Measurements from ENCODE around the gene DACH1. TPM values are rescaled to one million over a fixed set of nuclear protein-coding genes. Genes with fewer than 3 reads are reported as not detected.

The DACH1 gene
- polyA plus RNA-seq, 3 donors: 0.03 to 0.69 (median 0.26) TPM

GRCh38 chr13:71645467-71645866, 221.5 kb downstream of the DACH1 start:
- TF ChIP-seq CTCF (IDR thresholded peaks at IDR 0.05): no peak
- Histone ChIP-seq H3K27me3 (ENCODE audit: control insufficient read depth in 2 of 2, insufficient read depth in 2 of 2, low read length in 2 of 2) (no peaks in the 10 kb centered on the region), H3K9me3 (replicated peaks in 1 of 2; ENCODE audit: control insufficient read depth in 1 of 2, insufficient read depth in 1 of 2, low read length in 2 of 2) (no peaks in the 10 kb centered on the region), H3K36me3 (replicated peaks in 1 of 2; ENCODE audit: control insufficient read depth in 1 of 2, insufficient read depth in 2 of 2, low read length in 2 of 2) (no peaks in the 10 kb centered on the region), H3K4me1 (ENCODE audit: control insufficient read depth in 1 of 2, insufficient read depth in 2 of 2, low read length in 2 of 2) (no peaks in the 10 kb centered on the region), H3K4me2 (replicated peaks; ENCODE audit: extremely low read depth, low read length, poor library complexity, severe bottlenecking) (no peak overlapping the region), H3K27ac (ENCODE audit: low read depth in 1 of 2, low read length in 2 of 2) (no peak overlapping the region), H3K4me3 (replicated peaks in 1 of 3; ENCODE audit: low read depth in 2 of 3, low read length in 3 of 3) (no peak overlapping the region), H2AFZ (ENCODE audit: insufficient read depth, low read depth, low read length, poor library complexity, severe bottlenecking) (no peak overlapping the region), H3K79me2 (ENCODE audit: insufficient read depth, low read length) (peaks cover 3% of the 10 kb centered on the region), H3K9ac (ENCODE audit: insufficient read depth, low read length, poor library complexity, severe bottlenecking) (no peak overlapping the region), H4K20me1 (ENCODE audit: insufficient read depth, low read length) (no peaks in the 10 kb centered on the region)
- no peak for DNase-seq
- Mint-ChIP-seq H3K27ac (no peak overlapping the region), H3K27me3 (ENCODE audit: low read depth in 3 of 3) (peaks cover 0 to 2% (median 0%) of the 10 kb centered on the region in 3 donors), H3K4me3 (no peak overlapping the region), H3K36me3 (no peaks in the 10 kb centered on the region), H3K4me1 (peaks cover 4% of the 10 kb centered on the region), H3K9me3 (no peaks in the 10 kb centered on the region)
- no CpG with 5 or more reads among the region's 3 CpGs for WGBS (ENCODE audit: insufficient coverage)
- intact Hi-C loops (cut with micrococcal nuclease): no loop called here

GRCh38 chr13:71644579-71644978, 222.4 kb downstream of the DACH1 start:
- Histone ChIP-seq H3K4me1 (ENCODE audit: control insufficient read depth in 1 of 2, insufficient read depth in 2 of 2, low read length in 2 of 2) (no peaks in the 10 kb centered on the region), H4K20me1 (ENCODE audit: insufficient read depth, low read length) (no peaks in the 10 kb centered on the region), H3K36me3 (replicated peaks in 1 of 2; ENCODE audit: control insufficient read depth in 1 of 2, insufficient read depth in 2 of 2, low read length in 2 of 2) (no peaks in the 10 kb centered on the region), H3K4me2 (replicated peaks; ENCODE audit: extremely low read depth, low read length, poor library complexity, severe bottlenecking) (no peak overlapping the region), H3K27ac (ENCODE audit: low read depth in 1 of 2, low read length in 2 of 2) (no peak overlapping the region), H3K9me3 (replicated peaks in 1 of 2; ENCODE audit: control insufficient read depth in 1 of 2, insufficient read depth in 1 of 2, low read length in 2 of 2) (no peaks in the 10 kb centered on the region), H2AFZ (ENCODE audit: insufficient read depth, low read depth, low read length, poor library complexity, severe bottlenecking) (no peak overlapping the region), H3K79me2 (ENCODE audit: insufficient read depth, low read length) (peaks cover 3% of the 10 kb centered on the region), H3K4me3 (replicated peaks in 1 of 3; ENCODE audit: low read depth in 2 of 3, low read length in 3 of 3) (no peak overlapping the region), H3K9ac (ENCODE audit: insufficient read depth, low read length, poor library complexity, severe bottlenecking) (no peak overlapping the region), H3K27me3 (ENCODE audit: control insufficient read depth in 2 of 2, insufficient read depth in 2 of 2, low read length in 2 of 2) (no peaks in the 10 kb centered on the region)
- DNase-seq: no peak
- Mint-ChIP-seq H3K27me3 (ENCODE audit: low read depth in 3 of 3) (peaks cover 0 to 2% (median 0%) of the 10 kb centered on the region in 3 donors), H3K27ac (peak overlapping the region in 1 of 7 donors; percentile 57), H3K36me3 (no peaks in the 10 kb centered on the region), H3K9me3 (no peaks in the 10 kb centered on the region), H3K4me1 (peaks cover 4% of the 10 kb centered on the region), H3K4me3 (no peak overlapping the region)
- WGBS (ENCODE audit: insufficient coverage): no CpG with 5 or more reads among the region's 1 CpG
- TF ChIP-seq CTCF (IDR thresholded peaks at IDR 0.05): no peak
- intact Hi-C loops (cut with micrococcal nuclease): no loop called here

Measured in CD14-positive monocyte (primary cell).